ENCODE results near the gene MYO16.

DNA sequence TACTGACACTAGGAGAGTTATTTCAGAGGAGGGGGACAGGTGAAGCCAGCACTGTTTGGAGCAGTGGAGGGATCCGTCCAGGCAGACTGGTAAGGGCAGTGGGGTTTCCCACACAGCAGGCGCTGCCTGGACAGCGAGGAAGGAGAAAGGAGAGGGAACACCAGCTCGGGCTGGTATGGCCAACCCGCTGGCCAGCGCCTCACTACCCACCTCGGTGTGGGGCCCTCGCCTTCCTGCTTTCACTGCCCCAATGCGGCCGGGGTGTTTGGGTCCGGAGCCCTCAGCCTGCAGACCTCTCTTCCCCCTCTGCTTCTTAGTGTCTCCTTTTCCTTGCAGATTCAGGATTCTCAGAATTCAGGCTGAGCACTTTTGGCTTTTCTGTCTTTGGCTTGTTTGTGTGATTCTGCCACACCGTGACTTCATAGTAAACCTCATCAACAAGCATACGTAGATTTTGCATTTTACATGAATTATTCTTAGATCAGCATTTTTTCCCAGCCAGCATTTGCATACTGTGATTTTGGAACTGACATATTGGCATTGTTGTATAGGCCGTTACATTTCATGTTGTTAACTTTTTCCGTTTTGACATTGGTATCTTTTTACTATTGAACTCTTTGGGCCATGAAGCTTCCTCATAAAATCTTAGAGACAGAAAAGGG lies 294.1 kb downstream of the MYO16 start:
- TF ChIP-seq ESRRA (IDR thresholded peaks at IDR 0.05; ENCODE audit: borderline replicate concordance, low read length) (no peak), CEBPB (IDR thresholded peaks at IDR 0.05) (no peak), HEYL (CRISPR knock-in tag; IDR thresholded peaks at IDR 0.05) (no peak), POLR2A (IDR thresholded peaks at IDR 0.05; ENCODE audit: low read length) (no peak), CHD2 (IDR thresholded peaks at IDR 0.05; ENCODE audit: low read length, partially characterized antibody) (no peak), JUNB (IDR thresholded peaks at IDR 0.05) (no peak), RNF2 (IDR thresholded peaks at IDR 0.05; ENCODE audit: borderline replicate concordance, low read depth) (no peak), FOSB (CRISPR knock-in tag; IDR thresholded peaks at IDR 0.05) (no peak)
- TF ChIP-seq, protein P1, sequence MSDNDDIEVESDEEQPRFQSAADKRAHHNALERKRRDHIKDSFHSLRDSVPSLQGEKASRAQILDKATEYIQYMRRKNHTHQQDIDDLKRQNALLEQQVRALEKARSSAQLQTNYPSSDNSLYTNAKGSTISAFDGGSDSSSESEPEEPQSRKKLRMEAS (IDR thresholded peaks at IDR 0.05) = no peak
- TF ChIP-seq, protein P2, sequence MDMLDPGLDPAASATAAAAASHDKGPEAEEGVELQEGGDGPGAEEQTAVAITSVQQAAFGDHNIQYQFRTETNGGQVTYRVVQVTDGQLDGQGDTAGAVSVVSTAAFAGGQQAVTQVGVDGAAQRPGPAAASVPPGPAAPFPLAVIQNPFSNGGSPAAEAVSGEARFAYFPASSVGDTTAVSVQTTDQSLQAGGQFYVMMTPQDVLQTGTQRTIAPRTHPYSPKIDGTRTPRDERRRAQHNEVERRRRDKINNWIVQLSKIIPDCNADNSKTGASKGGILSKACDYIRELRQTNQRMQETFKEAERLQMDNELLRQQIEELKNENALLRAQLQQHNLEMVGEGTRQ (IDR thresholded peaks at IDR 0.05) = no peak
- TF ChIP-seq, protein P3, sequence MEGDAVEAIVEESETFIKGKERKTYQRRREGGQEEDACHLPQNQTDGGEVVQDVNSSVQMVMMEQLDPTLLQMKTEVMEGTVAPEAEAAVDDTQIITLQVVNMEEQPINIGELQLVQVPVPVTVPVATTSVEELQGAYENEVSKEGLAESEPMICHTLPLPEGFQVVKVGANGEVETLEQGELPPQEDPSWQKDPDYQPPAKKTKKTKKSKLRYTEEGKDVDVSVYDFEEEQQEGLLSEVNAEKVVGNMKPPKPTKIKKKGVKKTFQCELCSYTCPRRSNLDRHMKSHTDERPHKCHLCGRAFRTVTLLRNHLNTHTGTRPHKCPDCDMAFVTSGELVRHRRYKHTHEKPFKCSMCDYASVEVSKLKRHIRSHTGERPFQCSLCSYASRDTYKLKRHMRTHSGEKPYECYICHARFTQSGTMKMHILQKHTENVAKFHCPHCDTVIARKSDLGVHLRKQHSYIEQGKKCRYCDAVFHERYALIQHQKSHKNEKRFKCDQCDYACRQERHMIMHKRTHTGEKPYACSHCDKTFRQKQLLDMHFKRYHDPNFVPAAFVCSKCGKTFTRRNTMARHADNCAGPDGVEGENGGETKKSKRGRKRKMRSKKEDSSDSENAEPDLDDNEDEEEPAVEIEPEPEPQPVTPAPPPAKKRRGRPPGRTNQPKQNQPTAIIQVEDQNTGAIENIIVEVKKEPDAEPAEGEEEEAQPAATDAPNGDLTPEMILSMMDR (IDR thresholded peaks at IDR 0.05) = no peak
